Lower leg skin (tissue), 4 donors: Measurements from ENCODE around the gene RFX5. TPM values are rescaled to one million over a fixed set of nuclear protein-coding genes. Genes with fewer than 3 reads are reported as not detected.
"Not testable (repeated sequence)": the region's sequence is repeated elsewhere in the genome, so short reads cannot be mapped to it uniquely, and the experiment has no call there.

Source experiments
- DNase-seq, 2 donors: peaks; one replicate each; pipeline ENCODE4 v3.0.0-alpha.2; 2019; ENCODE audit warnings: low spot score in 2 of 2
- H3K4me3 ChIP-seq: fragments of 200-600 bp; sonication (generic); 2 replicates; pipeline ENCODE4 v1.5.1; 2017; ENCODE audit warnings: mild to moderate bottlenecking, low read depth; ENCODE audit not compliant: poor library complexity, severe bottlenecking
- CTCF ChIP-seq, 3 donors: fragments of 450-650 bp; IDR thresholded peaks; one replicate each; pipeline ENCODE4 v1.5.1; 2016; ENCODE audit warnings: antibody characterized with exemption in 3 of 3, mild to moderate bottlenecking in 3 of 3, moderate library complexity in 2 of 3
- POLR2A ChIP-seq, 2 donors: fragments of 450-650 bp; IDR thresholded peaks; one replicate each; pipeline ENCODE4 v1.6.1; 2016 to 2017; ENCODE audit warnings: antibody characterized with exemption in 2 of 2, mild to moderate bottlenecking in 1 of 2, moderate library complexity in 1 of 2
- WGBS, 2 donors: methylation state at CpG; one replicate each; pipeline ENCODE4 v1.1.5; 2018; 5-methylcytosine and 5-hydroxymethylcytosine counted together
- intact Hi-C: fragments of 100-400 bp; cut with DNase I; formaldehyde crosslinking; loops from one replicate; pipeline ENCODE4 v1.15.0; 2023; ENCODE audit warnings: low total_unique reads
- total RNA-seq, 4 donors: library from RNA; depleted of rRNA; stranded (reverse); fragments of >200 nt; gene quantifications; one replicate each; pipeline ENCODE4 v1.1.0, GENCODE V29; 2016

The RFX5 gene
- total RNA-seq, 4 donors from 2014 or later = 13.2 to 23.2 (median 16.7) TPM

DNA sequence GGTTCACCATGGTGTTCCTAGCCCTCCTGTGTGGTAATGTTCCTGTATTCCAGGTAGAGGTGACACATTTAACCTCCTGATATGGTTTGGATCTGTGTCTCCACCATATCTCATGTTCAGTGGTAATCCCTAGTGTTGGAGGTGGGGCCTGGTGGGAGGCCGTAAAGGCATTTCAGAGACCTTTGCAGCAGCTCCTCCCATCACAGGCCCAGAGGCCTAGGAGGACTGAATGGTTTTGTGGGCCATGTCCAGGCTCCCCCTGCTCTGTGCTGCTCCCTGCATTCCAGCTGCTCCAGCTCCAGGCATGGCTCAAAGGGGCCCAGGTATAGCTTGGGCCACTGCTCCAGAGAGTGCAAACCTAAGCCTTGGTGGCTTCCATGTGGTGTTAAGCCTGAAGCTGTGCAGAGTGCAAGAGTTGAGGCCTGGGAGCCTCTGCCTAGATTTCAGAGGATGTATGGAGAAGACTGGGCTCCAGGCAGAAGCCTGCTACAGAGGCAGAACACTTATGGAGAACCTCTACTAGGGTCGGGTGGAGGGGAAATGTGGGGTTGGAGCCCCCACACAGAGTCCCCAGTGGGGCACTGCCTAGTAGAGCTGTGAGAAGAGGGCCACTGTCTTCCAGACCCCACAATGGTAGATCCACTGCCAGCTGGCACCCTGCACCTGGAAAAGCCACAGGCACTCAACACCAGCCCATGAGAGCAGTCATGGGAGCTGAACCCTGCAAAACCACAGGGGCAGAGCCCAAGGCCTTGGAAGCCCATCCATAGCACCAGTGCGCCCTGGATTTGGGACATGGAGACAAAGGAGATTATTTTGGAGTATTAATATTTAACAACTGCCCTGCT, 15.5 kb upstream of the RFX5 start:
- no peak overlapping the region for H3K4me3 ChIP-seq
- TF ChIP-seq POLR2A (IDR thresholded peaks at IDR 0.05) = no peak
- no peak for TF ChIP-seq CTCF (IDR thresholded peaks at IDR 0.05)
- intact Hi-C loops = no loop called here
- WGBS, 2 donors = 97 to 100% methylated on average over 3 of the region's 3 CpGs
- no peak for DNase-seq

DNA sequence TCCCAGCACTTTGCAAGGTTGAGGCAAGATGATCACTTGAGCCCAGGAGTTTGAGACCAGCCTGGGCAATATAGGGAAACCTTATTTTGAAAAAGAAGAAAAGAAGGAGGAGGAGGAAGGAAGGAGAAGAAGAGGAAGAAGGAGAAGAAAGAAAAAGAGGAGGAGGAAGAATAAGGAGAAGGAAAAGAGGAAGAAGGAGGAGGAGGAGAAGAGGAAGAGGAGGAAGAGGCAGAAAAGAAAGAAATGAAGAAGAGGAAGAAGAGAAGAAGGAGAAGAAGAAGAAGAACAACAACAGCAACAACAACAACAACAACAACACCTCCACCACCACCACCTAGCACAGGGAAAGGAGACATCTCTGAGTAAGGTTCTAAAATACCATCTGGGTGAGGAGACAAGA, 14.8 kb upstream of the RFX5 start:
- TF ChIP-seq CTCF (IDR thresholded peaks at IDR 0.05) (no peak), POLR2A (IDR thresholded peaks at IDR 0.05) (no peak)
- intact Hi-C loops = no loop called here
- DNase-seq = no peak
- no peak overlapping the region for H3K4me3 ChIP-seq

- WGBS, 2 donors = 55 to 61% methylated on average over 2 of the region's 2 CpGs
- DNase-seq = no peak
- intact Hi-C loops = no loop called here
- no peak for TF ChIP-seq CTCF (IDR thresholded peaks at IDR 0.05)
- TF ChIP-seq POLR2A (IDR thresholded peaks at IDR 0.05) = no peak
- H3K4me3 ChIP-seq = no peak overlapping the region
These were observed 9.6 kb upstream of the RFX5 start for GRCh38 chr1:151356696-151357095.

GRCh38 chr1:151352021-151352718, 5.1 kb upstream of the RFX5 start:
- intact Hi-C loops = no loop called here
- no peak for DNase-seq
- 91 to 93% methylated on average over 6 of the region's 6 CpGs for WGBS, 2 donors
- no peak overlapping the region for H3K4me3 ChIP-seq
- TF ChIP-seq POLR2A (IDR thresholded peaks at IDR 0.05) (no peak), CTCF (IDR thresholded peaks at IDR 0.05) (no peak)

- H3K4me3 ChIP-seq, DNase-seq: not testable (repeated sequence)
- 86 to 87% methylated on average over 9 of the region's 9 CpGs for WGBS, 2 donors
- intact Hi-C loops = loop anchor here (2.0 kb wide), 1 partner anchor 142 kb away; no protein-coding TSS in a partner anchor
These were observed 3.3 kb upstream of the RFX5 start for GRCh38 chr1:151350323-151350722.

- DNase-seq = no peak
- H3K4me3 ChIP-seq = no peak overlapping the region
- WGBS, 2 donors = 30 to 33% methylated on average over 12 of the region's 12 CpGs
- TF ChIP-seq POLR2A (IDR thresholded peaks at IDR 0.05) (no peak), CTCF (IDR thresholded peaks at IDR 0.05) (no peak)
- intact Hi-C loops = no loop called here
These were observed 633 bp upstream of the RFX5 start for GRCh38 chr1:151347523-151348246.
